Measurements from ENCODE around the gene ARL6IP4.

The ARL6IP4 gene

DNA sequence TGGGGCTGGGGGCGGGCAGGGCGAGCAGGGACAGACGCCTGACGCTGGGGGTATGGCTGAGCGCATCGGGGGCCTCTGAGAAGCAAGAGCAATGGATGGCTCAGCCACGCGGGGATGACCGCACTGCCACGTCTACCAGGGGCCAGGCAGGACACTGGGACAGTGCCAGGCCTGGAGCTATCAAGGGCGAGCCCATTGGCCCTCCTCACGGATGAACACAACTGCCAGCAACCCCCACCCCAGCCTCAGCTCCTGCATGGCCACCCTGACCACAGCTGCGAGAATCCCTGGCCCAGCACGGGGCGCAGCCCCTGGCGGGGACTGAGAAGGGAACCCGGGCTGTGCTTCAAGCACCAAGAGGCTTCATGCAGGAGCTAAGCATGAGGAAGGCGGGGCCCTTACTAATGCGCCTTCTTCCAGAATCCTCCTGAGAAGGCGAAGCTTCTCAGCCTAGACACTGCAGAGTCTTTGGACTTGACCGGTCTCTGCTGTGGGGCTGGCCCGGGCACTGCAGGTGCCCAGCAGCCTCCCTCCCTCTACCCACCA is 9.5 kb downstream of the ARL6IP4 start:
- TF ChIP-seq, protein P1, sequence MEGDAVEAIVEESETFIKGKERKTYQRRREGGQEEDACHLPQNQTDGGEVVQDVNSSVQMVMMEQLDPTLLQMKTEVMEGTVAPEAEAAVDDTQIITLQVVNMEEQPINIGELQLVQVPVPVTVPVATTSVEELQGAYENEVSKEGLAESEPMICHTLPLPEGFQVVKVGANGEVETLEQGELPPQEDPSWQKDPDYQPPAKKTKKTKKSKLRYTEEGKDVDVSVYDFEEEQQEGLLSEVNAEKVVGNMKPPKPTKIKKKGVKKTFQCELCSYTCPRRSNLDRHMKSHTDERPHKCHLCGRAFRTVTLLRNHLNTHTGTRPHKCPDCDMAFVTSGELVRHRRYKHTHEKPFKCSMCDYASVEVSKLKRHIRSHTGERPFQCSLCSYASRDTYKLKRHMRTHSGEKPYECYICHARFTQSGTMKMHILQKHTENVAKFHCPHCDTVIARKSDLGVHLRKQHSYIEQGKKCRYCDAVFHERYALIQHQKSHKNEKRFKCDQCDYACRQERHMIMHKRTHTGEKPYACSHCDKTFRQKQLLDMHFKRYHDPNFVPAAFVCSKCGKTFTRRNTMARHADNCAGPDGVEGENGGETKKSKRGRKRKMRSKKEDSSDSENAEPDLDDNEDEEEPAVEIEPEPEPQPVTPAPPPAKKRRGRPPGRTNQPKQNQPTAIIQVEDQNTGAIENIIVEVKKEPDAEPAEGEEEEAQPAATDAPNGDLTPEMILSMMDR (IDR thresholded peaks at IDR 0.05; ENCODE audit: low read depth, low read length): no peak
- Histone ChIP-seq H3K27me3 (ENCODE audit: insufficient read depth, low read depth, severe bottlenecking) (no peaks in the 10 kb centered on the region), H3K36me3 (peaks cover 5% of the 10 kb centered on the region; the same call in 1 of the 2 replicates), H3K4me3 (ENCODE audit: low read depth, low read length) (no peak overlapping the region), H3K27ac (no peak overlapping the region), H3K9me3 (ENCODE audit: severe bottlenecking) (no peaks in the 10 kb centered on the region)
- DNase-seq: no peak

GRCh38 chr12:122990561-122990960 is 10.1 kb downstream of the ARL6IP4 start:
- Histone ChIP-seq H3K27ac (no peak overlapping the region), H3K27me3 (ENCODE audit: insufficient read depth, low read depth, severe bottlenecking) (no peaks in the 10 kb centered on the region), H3K4me3 (ENCODE audit: low read depth, low read length) (no peak overlapping the region), H3K9me3 (ENCODE audit: severe bottlenecking) (no peaks in the 10 kb centered on the region), H3K36me3 (peaks cover 5% of the 10 kb centered on the region; the same call in 1 of the 2 replicates)
- no peak for DNase-seq
- TF ChIP-seq, protein P1 (IDR thresholded peaks at IDR 0.05; ENCODE audit: low read depth, low read length): no peak

- TF ChIP-seq, protein P1 (IDR thresholded peaks at IDR 0.05; ENCODE audit: low read depth, low read length): no peak
- Histone ChIP-seq H3K27me3 (ENCODE audit: insufficient read depth, low read depth, severe bottlenecking) (no peaks in the 10 kb centered on the region), H3K27ac (no peak overlapping the region), H3K4me3 (ENCODE audit: low read depth, low read length) (no peak overlapping the region), H3K9me3 (ENCODE audit: severe bottlenecking) (no peaks in the 10 kb centered on the region), H3K36me3 (peaks cover 5% of the 10 kb centered on the region; the same call in 1 of the 2 replicates)
- DNase-seq: no peak
Measured at GRCh38 chr12:122990961-122991622, 10.6 kb downstream of the ARL6IP4 start.

GRCh38 chr12:122991623-122992275 is 11.3 kb downstream of the ARL6IP4 start:
- no peak for DNase-seq
- TF ChIP-seq, protein P1 (IDR thresholded peaks at IDR 0.05; ENCODE audit: low read depth, low read length): no peak
- no peaks in the 10 kb centered on the region for H3K27me3 ChIP-seq (ENCODE audit: insufficient read depth, low read depth, severe bottlenecking)
- peaks cover 3% of the 10 kb centered on the region; the same call in 1 of the 2 replicates for H3K36me3 ChIP-seq
- H3K9me3 ChIP-seq (ENCODE audit: severe bottlenecking): no peaks in the 10 kb centered on the region
- H3K4me3 ChIP-seq (ENCODE audit: low read depth, low read length): no peak overlapping the region
- H3K27ac ChIP-seq: no peak overlapping the region

DNA sequence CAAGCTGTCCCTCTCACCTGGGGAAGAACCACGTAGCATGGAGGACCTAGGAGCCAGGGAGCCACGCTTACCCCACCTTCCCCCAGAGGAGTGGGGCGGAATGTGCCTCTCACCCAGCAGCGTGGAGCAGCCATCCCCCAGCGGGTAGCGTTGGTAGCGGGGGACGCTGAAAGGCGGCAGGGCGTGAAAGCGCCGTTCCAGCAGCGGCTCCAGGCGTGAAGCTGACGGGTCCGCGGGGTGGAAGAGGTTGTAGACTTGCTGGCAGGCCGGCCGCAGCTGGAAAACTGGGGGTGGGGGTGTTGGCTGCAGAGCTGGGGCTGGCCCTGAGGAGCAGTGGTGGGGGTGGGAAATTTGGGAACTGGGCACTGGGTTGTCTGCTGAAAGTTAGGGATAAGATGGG is 11.9 kb downstream of the ARL6IP4 start:
- Histone ChIP-seq H3K27me3 (ENCODE audit: insufficient read depth, low read depth, severe bottlenecking) (no peaks in the 10 kb centered on the region), H3K36me3 (0 out of 2 replicates have a peak, but pooled peaks cover 2% of the 10 kb centered on the region), H3K27ac (no peak overlapping the region), H3K9me3 (ENCODE audit: severe bottlenecking) (no peaks in the 10 kb centered on the region), H3K4me3 (ENCODE audit: low read depth, low read length) (no peak overlapping the region)
- TF ChIP-seq, protein P1 (IDR thresholded peaks at IDR 0.05; ENCODE audit: low read depth, low read length): no peak
- no peak for DNase-seq
